GM10847 (cell line): ENCODE results near the gene SHROOM3.

Experiments used
- POLR2A ChIP-seq: IDR thresholded peaks from 2 replicates; pipeline ENCODE4 v1.6.1; 2011; ENCODE audit not compliant: insufficient read length; ENCODE audit errors: extremely low read depth

Gene SHROOM3

GRCh38 chr4:76434901-76435527 lies at the start of gene SHROOM3:
Gene SHROOM3 (plus strand): TSS chr4:76435229. CDS start chr4:76436053, 824 bp downstream.
- no peak for TF ChIP-seq POLR2A

GRCh38 chr4:76385974-76386373 lies 49.1 kb upstream of the SHROOM3 start:
- no peak for TF ChIP-seq POLR2A

- TF ChIP-seq POLR2A: no peak
Observed at GRCh38 chr4:76386566-76387305, 48.3 kb upstream of the SHROOM3 start.

GRCh38 chr4:76388160-76388908 lies 46.7 kb upstream of the SHROOM3 start:
- no peak for TF ChIP-seq POLR2A

GRCh38 chr4:76401654-76402053 lies 33.4 kb upstream of the SHROOM3 start:
- no peak for TF ChIP-seq POLR2A

- no peak for TF ChIP-seq POLR2A
Observed at GRCh38 chr4:76406081-76406480, 28.9 kb upstream of the SHROOM3 start.

GRCh38 chr4:76407440-76408119 lies 27.4 kb upstream of the SHROOM3 start:
- no peak for TF ChIP-seq POLR2A

GRCh38 chr4:76410636-76411035 lies 24.4 kb upstream of the SHROOM3 start:
- TF ChIP-seq POLR2A: no peak

- no peak for TF ChIP-seq POLR2A
Observed at GRCh38 chr4:76420188-76420761, 14.8 kb upstream of the SHROOM3 start.

- no peak for TF ChIP-seq POLR2A
Observed at GRCh38 chr4:76420762-76421581, 14.1 kb upstream of the SHROOM3 start, which contains the start of gene CCDC158. Gene CCDC158 (minus strand): TSS chr4:76421141. CDS start chr4:76403207, 17,934 bp downstream.

GRCh38 chr4:76426272-76426671 lies 8.8 kb upstream of the SHROOM3 start:
- TF ChIP-seq POLR2A: no peak

GRCh38 chr4:76429636-76430035 lies 5.4 kb upstream of the SHROOM3 start:
- TF ChIP-seq POLR2A: no peak

GRCh38 chr4:76430519-76431388 lies 4.3 kb upstream of the SHROOM3 start:
- no peak for TF ChIP-seq POLR2A
